ENCODE data around the gene LOXHD1. TPM values are rescaled to one million over a fixed set of nuclear protein-coding genes. Genes with fewer than 3 reads are reported as not detected.

Gene LOXHD1
- polyA plus RNA-seq, 4 donors: 0.12 to 0.27 (median 0.19) TPM; not detected in 1

GRCh38 chr18:46583711-46584110, 73.3 kb downstream of the LOXHD1 start:
- FAIRE-seq (no peak), DNase-seq (no peak)
- H3K4me3 ChIP-seq (ENCODE audit: low read depth in 1 of 3, low read length in 3 of 3): no peak overlapping the region
- H3K4me1 ChIP-seq (ENCODE audit: control insufficient read depth in 3 of 3, insufficient read depth in 2 of 3, low read depth in 1 of 3, low read length in 2 of 3): no peaks in the 10 kb centered on the region
- H3K36me3 ChIP-seq (ENCODE audit: control insufficient read depth in 3 of 3, insufficient read depth in 2 of 3, low read depth in 1 of 3, low read length in 3 of 3): no peaks in the 10 kb centered on the region
- peaks cover 0 to 14% of the 10 kb centered on the region in 2 donors for H3K9me3 ChIP-seq (ENCODE audit: control insufficient read depth in 2 of 2, insufficient read depth in 1 of 2, low read depth in 1 of 2, low read length in 1 of 2)
- H3K27me3 ChIP-seq (ENCODE audit: control insufficient read depth in 3 of 3, insufficient read depth in 3 of 3, low read length in 3 of 3): peaks cover 0 to 3% (median 0%) of the 10 kb centered on the region in 3 donors
- H3K27ac ChIP-seq (ENCODE audit: low read depth in 1 of 3, low read length in 2 of 3): no peak overlapping the region
- 85 to 90% (median 87%) methylated on average over 3 of the region's 3 CpGs for WGBS, 3 donors

DNA sequence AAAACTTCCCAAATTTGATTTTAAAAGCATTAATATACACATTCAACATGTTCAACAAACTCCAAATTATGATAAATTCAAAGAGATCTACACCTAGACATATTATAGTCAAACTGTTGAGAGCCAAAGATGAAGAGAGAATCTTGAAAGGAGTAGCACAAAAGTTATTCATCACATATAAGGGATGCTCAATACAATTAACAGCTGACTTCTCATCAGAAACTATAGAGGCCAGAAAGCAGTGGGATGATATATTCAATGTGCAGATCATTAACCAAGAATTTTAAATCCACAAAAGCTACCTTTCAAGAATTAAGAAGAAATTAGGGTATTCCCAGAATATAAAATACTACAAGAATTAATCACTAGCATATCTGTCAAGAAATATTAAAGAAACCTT, 75.4 kb downstream of the LOXHD1 start:
- FAIRE-seq (no peak), DNase-seq (no peak)
- Histone ChIP-seq H3K27me3 (ENCODE audit: control insufficient read depth in 3 of 3, insufficient read depth in 3 of 3, low read length in 3 of 3) (peaks cover 0 to 3% (median 0%) of the 10 kb centered on the region in 3 donors), H3K4me1 (ENCODE audit: control insufficient read depth in 3 of 3, insufficient read depth in 2 of 3, low read depth in 1 of 3, low read length in 2 of 3) (no peaks in the 10 kb centered on the region), H3K27ac (ENCODE audit: low read depth in 1 of 3, low read length in 2 of 3) (no peak overlapping the region), H3K9me3 (ENCODE audit: control insufficient read depth in 2 of 2, insufficient read depth in 1 of 2, low read depth in 1 of 2, low read length in 1 of 2) (peaks cover 0 to 14% of the 10 kb centered on the region in 2 donors), H3K36me3 (ENCODE audit: control insufficient read depth in 3 of 3, insufficient read depth in 2 of 3, low read depth in 1 of 3, low read length in 3 of 3) (no peaks in the 10 kb centered on the region), H3K4me3 (ENCODE audit: low read depth in 1 of 3, low read length in 3 of 3) (no peak overlapping the region)

DNA sequence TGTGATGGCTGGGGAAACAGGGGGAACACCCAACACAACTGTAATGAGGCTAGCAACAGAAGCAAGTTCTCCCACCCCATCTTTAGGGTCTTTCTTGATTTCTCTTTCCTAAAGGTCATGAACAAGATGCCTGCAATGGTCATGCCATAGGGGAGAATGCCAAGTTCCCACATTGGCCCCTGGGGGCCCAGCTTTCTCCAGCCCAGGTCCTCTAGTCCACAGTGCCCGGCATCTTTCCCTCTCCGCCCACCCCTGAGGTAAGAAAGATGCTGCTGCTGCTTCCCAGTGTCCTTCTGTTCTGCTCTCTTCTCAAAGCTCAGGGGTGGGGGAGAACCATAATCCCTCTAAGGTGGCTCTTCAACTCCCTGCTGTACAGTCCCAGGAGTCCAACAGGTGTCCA, 78.0 kb downstream of the LOXHD1 start:
- H3K9me3 ChIP-seq (ENCODE audit: control insufficient read depth in 2 of 2, insufficient read depth in 1 of 2, low read depth in 1 of 2, low read length in 1 of 2): peaks cover 0 to 14% of the 10 kb centered on the region in 2 donors
- 91 to 95% (median 92%) methylated on average over 2 of the region's 2 CpGs for WGBS, 3 donors
- no peaks in the 10 kb centered on the region for H3K4me1 ChIP-seq (ENCODE audit: control insufficient read depth in 3 of 3, insufficient read depth in 2 of 3, low read depth in 1 of 3, low read length in 2 of 3)
- DNase-seq (no peak), FAIRE-seq (no peak)
- H3K27ac ChIP-seq (ENCODE audit: low read depth in 1 of 3, low read length in 2 of 3): no peak overlapping the region
- no peaks in the 10 kb centered on the region for H3K36me3 ChIP-seq (ENCODE audit: control insufficient read depth in 3 of 3, insufficient read depth in 2 of 3, low read depth in 1 of 3, low read length in 3 of 3)
- H3K4me3 ChIP-seq (ENCODE audit: low read depth in 1 of 3, low read length in 3 of 3): no peak overlapping the region
- H3K27me3 ChIP-seq (ENCODE audit: control insufficient read depth in 3 of 3, insufficient read depth in 3 of 3, low read length in 3 of 3): peaks cover 0 to 3% (median 0%) of the 10 kb centered on the region in 3 donors

- WGBS, 3 donors: 73 to 84% (median 83%) methylated on average over 11 of the region's 11 CpGs
- H3K27ac ChIP-seq (ENCODE audit: low read depth in 1 of 3, low read length in 2 of 3): no peak overlapping the region
- H3K4me1 ChIP-seq (ENCODE audit: control insufficient read depth in 3 of 3, insufficient read depth in 2 of 3, low read depth in 1 of 3, low read length in 2 of 3): no peaks in the 10 kb centered on the region
- no peaks in the 10 kb centered on the region for H3K36me3 ChIP-seq (ENCODE audit: control insufficient read depth in 3 of 3, insufficient read depth in 2 of 3, low read depth in 1 of 3, low read length in 3 of 3)
- no peak for FAIRE-seq
- H3K4me3 ChIP-seq (ENCODE audit: low read depth in 1 of 3, low read length in 3 of 3): no peak overlapping the region
- H3K27me3 ChIP-seq (ENCODE audit: control insufficient read depth in 3 of 3, insufficient read depth in 3 of 3, low read length in 3 of 3): peaks cover 0 to 3% (median 0%) of the 10 kb centered on the region in 3 donors
- H3K9me3 ChIP-seq (ENCODE audit: control insufficient read depth in 2 of 2, insufficient read depth in 1 of 2, low read depth in 1 of 2, low read length in 1 of 2): peaks cover 0 to 14% of the 10 kb centered on the region in 2 donors
- no peak for DNase-seq
Measured at GRCh38 chr18:46577546-46577945, 79.5 kb downstream of the LOXHD1 start.

GRCh38 chr18:46575851-46576250, 81.2 kb downstream of the LOXHD1 start:
- H3K9me3 ChIP-seq (ENCODE audit: control insufficient read depth in 2 of 2, insufficient read depth in 1 of 2, low read depth in 1 of 2, low read length in 1 of 2): peaks cover 0 to 10% of the 10 kb centered on the region in 2 donors
- 88 to 96% (median 94%) methylated on average over 6 of the region's 6 CpGs for WGBS, 3 donors
- FAIRE-seq: no peak
- H3K27me3 ChIP-seq (ENCODE audit: control insufficient read depth in 3 of 3, insufficient read depth in 3 of 3, low read length in 3 of 3): peaks cover 0 to 3% (median 0%) of the 10 kb centered on the region in 3 donors
- no peak overlapping the region for H3K4me3 ChIP-seq (ENCODE audit: low read depth in 1 of 3, low read length in 3 of 3)
- no peaks in the 10 kb centered on the region for H3K4me1 ChIP-seq (ENCODE audit: control insufficient read depth in 3 of 3, insufficient read depth in 2 of 3, low read depth in 1 of 3, low read length in 2 of 3)
- no peak overlapping the region for H3K27ac ChIP-seq (ENCODE audit: low read depth in 1 of 3, low read length in 2 of 3)
- no peaks in the 10 kb centered on the region for H3K36me3 ChIP-seq (ENCODE audit: control insufficient read depth in 3 of 3, insufficient read depth in 2 of 3, low read depth in 1 of 3, low read length in 3 of 3)
- DNase-seq: no peak

GRCh38 chr18:46574743-46575115, 82.3 kb downstream of the LOXHD1 start:
- Histone ChIP-seq H3K4me1 (ENCODE audit: control insufficient read depth in 3 of 3, insufficient read depth in 2 of 3, low read depth in 1 of 3, low read length in 2 of 3) (no peaks in the 10 kb centered on the region), H3K9me3 (ENCODE audit: control insufficient read depth in 2 of 2, insufficient read depth in 1 of 2, low read depth in 1 of 2, low read length in 1 of 2) (peaks cover 0 to 4% of the 10 kb centered on the region in 2 donors), H3K4me3 (ENCODE audit: low read depth in 1 of 3, low read length in 3 of 3) (no peak overlapping the region), H3K27ac (ENCODE audit: low read depth in 1 of 3, low read length in 2 of 3) (no peak overlapping the region), H3K36me3 (ENCODE audit: control insufficient read depth in 3 of 3, insufficient read depth in 2 of 3, low read depth in 1 of 3, low read length in 3 of 3) (no peaks in the 10 kb centered on the region), H3K27me3 (ENCODE audit: control insufficient read depth in 3 of 3, insufficient read depth in 3 of 3, low read length in 3 of 3) (peaks cover 0 to 3% (median 0%) of the 10 kb centered on the region in 3 donors)
- FAIRE-seq (no peak), DNase-seq (no peak)
- 50 to 74% (median 60%) methylated on average over 2 of the region's 2 CpGs for WGBS, 3 donors

GRCh38 chr18:46574000-46574742, 82.8 kb downstream of the LOXHD1 start:
- Histone ChIP-seq H3K4me1 (ENCODE audit: control insufficient read depth in 3 of 3, insufficient read depth in 2 of 3, low read depth in 1 of 3, low read length in 2 of 3) (no peaks in the 10 kb centered on the region), H3K36me3 (ENCODE audit: control insufficient read depth in 3 of 3, insufficient read depth in 2 of 3, low read depth in 1 of 3, low read length in 3 of 3) (no peaks in the 10 kb centered on the region), H3K9me3 (ENCODE audit: control insufficient read depth in 2 of 2, insufficient read depth in 1 of 2, low read depth in 1 of 2, low read length in 1 of 2) (no peaks in the 10 kb centered on the region), H3K27ac (ENCODE audit: low read depth in 1 of 3, low read length in 2 of 3) (no peak overlapping the region), H3K27me3 (ENCODE audit: control insufficient read depth in 3 of 3, insufficient read depth in 3 of 3, low read length in 3 of 3) (peaks cover 0 to 1% (median 0%) of the 10 kb centered on the region in 3 donors), H3K4me3 (ENCODE audit: low read depth in 1 of 3, low read length in 3 of 3) (no peak overlapping the region)
- no peak for DNase-seq
- FAIRE-seq: no peak
- 78 to 89% (median 79%) methylated on average over 4 of the region's 4 CpGs for WGBS, 3 donors

GRCh38 chr18:46573156-46573555, 83.9 kb downstream of the LOXHD1 start:
- Histone ChIP-seq H3K4me3 (ENCODE audit: low read depth in 1 of 3, low read length in 3 of 3) (no peak overlapping the region), H3K9me3 (ENCODE audit: control insufficient read depth in 2 of 2, insufficient read depth in 1 of 2, low read depth in 1 of 2, low read length in 1 of 2) (no peaks in the 10 kb centered on the region), H3K36me3 (ENCODE audit: control insufficient read depth in 3 of 3, insufficient read depth in 2 of 3, low read depth in 1 of 3, low read length in 3 of 3) (no peaks in the 10 kb centered on the region), H3K4me1 (ENCODE audit: control insufficient read depth in 3 of 3, insufficient read depth in 2 of 3, low read depth in 1 of 3, low read length in 2 of 3) (no peaks in the 10 kb centered on the region), H3K27ac (ENCODE audit: low read depth in 1 of 3, low read length in 2 of 3) (no peak overlapping the region), H3K27me3 (ENCODE audit: control insufficient read depth in 3 of 3, insufficient read depth in 3 of 3, low read length in 3 of 3) (no peaks in the 10 kb centered on the region)
- DNase-seq (no peak), FAIRE-seq (no peak)
- 80 to 89% (median 83%) methylated on average over 7 of the region's 7 CpGs for WGBS, 3 donors

DNA sequence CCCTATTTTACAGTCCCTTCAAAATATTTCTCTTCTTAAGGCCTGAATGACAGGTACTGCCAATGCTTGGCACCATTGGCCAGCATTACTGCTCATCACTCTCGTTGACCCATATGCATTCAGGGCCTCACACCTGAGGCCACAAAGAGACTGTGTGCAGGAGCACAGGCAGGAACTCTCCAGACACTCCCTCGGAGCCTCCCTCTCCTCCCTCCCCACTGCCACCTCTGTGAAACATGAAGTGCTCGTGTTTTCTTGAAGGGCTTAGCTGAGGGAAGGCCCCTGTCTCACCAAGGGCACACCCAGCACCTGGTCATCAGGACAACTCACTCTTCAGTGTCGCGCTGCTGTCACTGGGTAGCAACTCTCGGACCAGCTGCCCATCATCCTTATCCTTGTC, 85.3 kb downstream of the LOXHD1 start:
- 61 to 85% (median 69%) methylated on average over 6 of the region's 6 CpGs for WGBS, 3 donors
- no peak overlapping the region for H3K4me3 ChIP-seq (ENCODE audit: low read depth in 1 of 3, low read length in 3 of 3)
- DNase-seq: no peak
- no peak overlapping the region for H3K27ac ChIP-seq (ENCODE audit: low read depth in 1 of 3, low read length in 2 of 3)
- H3K4me1 ChIP-seq (ENCODE audit: control insufficient read depth in 3 of 3, insufficient read depth in 2 of 3, low read depth in 1 of 3, low read length in 2 of 3): no peaks in the 10 kb centered on the region
- no peaks in the 10 kb centered on the region for H3K27me3 ChIP-seq (ENCODE audit: control insufficient read depth in 3 of 3, insufficient read depth in 3 of 3, low read length in 3 of 3)
- H3K36me3 ChIP-seq (ENCODE audit: control insufficient read depth in 3 of 3, insufficient read depth in 2 of 3, low read depth in 1 of 3, low read length in 3 of 3): no peaks in the 10 kb centered on the region
- no peak for FAIRE-seq
- H3K9me3 ChIP-seq (ENCODE audit: control insufficient read depth in 2 of 2, insufficient read depth in 1 of 2, low read depth in 1 of 2, low read length in 1 of 2): no peaks in the 10 kb centered on the region

Data from small intestine (tissue), 7 donors.